ENCODE data around the gene MB21D2.
A peak's percentile ranks its signal among the peaks of the same experiment; 100 is the strongest.

Gene MB21D2

DNA sequence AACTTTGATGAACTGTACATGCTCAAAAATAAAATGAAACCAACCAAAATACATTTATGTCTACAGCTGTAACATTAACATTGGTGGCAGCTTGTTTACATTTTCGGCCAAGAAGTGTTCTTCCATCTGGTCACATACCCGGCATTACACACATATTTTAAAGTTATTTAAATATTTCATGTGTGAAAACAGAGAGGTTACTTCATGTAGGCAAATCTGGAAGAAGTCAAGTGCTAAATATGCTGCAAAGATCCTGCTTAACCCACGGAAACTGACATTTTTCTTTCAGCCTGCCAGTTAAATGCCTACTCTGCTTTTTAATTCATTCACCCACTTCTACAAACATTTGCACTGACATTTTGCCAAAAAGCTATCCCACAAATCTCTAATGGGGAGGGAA lies 69.7 kb downstream of the MB21D2 start:
- H3K4me3 Mint-ChIP-seq: no peak overlapping the region
- no peaks in the 10 kb centered on the region for H3K9me3 Mint-ChIP-seq
- peaks cover 41% of the 10 kb centered on the region for H3K4me1 Mint-ChIP-seq (ENCODE audit: low read depth)
- H3K27me3 Mint-ChIP-seq: peaks cover 2% of the 10 kb centered on the region
- no peak for DNase-seq
- no peaks in the 10 kb centered on the region for H3K36me3 Mint-ChIP-seq (ENCODE audit: low read depth)
- no peak overlapping the region for H3K27ac Mint-ChIP-seq

DNA sequence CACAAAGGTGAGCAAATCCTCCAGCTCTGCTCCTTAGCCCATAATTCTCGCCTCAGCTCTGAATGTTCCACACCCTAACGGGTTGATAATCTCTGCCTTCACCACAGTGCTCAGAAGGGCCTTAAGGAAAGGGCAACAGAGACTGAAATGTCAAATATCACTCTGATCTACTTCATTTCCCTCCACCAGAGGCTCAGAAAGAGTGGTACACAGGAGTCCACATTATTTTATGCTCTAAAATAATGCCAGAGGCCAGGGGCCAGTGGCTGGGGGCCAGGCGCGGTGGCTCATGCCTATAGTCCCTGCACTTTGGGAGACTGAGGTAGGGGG lies 72.2 kb downstream of the MB21D2 start:
- Mint-ChIP-seq H3K4me3 (no peak overlapping the region), H3K27me3 (no peaks in the 10 kb centered on the region), H3K9me3 (no peaks in the 10 kb centered on the region), H3K27ac (no peak overlapping the region), H3K4me1 (ENCODE audit: low read depth) (peaks cover 26% of the 10 kb centered on the region), H3K36me3 (ENCODE audit: low read depth) (no peaks in the 10 kb centered on the region)
- DNase-seq: no peak

DNA sequence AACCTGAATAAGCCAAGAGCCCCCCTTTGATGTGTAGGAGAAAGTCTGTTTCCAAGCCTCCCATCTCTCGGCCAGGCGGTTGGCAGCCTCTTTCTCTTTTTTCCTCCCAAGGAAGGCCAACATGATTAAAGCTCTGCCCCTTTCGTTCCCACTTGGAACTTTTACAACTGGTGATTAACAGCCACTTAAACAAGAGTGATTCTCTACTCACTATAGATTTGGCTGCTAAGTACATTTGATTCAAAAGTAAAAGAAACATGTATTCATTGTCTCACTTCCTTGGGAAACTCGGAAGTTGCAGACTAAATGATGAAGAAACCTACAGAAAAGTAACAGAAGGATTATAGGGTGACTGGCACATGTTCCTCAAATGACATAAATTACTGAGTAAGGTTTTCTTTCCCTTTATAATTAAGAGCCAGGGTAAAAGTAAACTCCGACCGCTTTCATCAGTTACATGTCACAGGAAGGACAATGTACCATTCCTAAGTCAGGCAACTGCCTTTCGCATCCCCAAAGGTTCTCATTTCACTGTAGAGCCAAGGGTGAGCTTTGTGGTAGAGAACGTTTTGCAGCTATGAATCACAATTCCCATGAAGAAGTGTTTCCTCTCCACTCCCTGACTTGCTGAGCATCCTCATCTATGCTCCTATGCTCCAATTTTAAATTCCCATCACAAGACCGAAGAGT lies 72.7 kb downstream of the MB21D2 start:
- no peak for DNase-seq
- H3K36me3 Mint-ChIP-seq (ENCODE audit: low read depth): no peaks in the 10 kb centered on the region
- H3K27ac Mint-ChIP-seq: no peak overlapping the region
- peaks cover 22% of the 10 kb centered on the region for H3K4me1 Mint-ChIP-seq (ENCODE audit: low read depth)
- no peak overlapping the region for H3K4me3 Mint-ChIP-seq
- no peaks in the 10 kb centered on the region for H3K27me3 Mint-ChIP-seq
- H3K9me3 Mint-ChIP-seq: no peaks in the 10 kb centered on the region

DNA sequence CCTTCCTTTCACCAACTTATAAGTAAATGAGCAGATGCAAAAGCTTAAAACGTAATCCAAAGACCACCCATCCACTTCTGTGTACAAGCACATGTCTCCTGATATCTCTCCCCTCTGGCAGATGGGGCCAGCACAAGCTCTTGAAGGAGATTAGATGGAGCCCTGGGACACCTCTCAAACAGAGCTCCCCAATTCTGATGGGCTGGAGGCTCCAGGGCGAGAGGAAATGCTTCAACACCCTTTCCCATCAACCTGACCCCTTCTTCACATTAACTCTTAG lies 73.2 kb downstream of the MB21D2 start:
- no peak for DNase-seq
- no peak overlapping the region for H3K27ac Mint-ChIP-seq
- no peaks in the 10 kb centered on the region for H3K36me3 Mint-ChIP-seq (ENCODE audit: low read depth)
- no peaks in the 10 kb centered on the region for H3K9me3 Mint-ChIP-seq
- H3K4me1 Mint-ChIP-seq (ENCODE audit: low read depth): peaks cover 22% of the 10 kb centered on the region
- no peak overlapping the region for H3K4me3 Mint-ChIP-seq
- no peaks in the 10 kb centered on the region for H3K27me3 Mint-ChIP-seq

DNA sequence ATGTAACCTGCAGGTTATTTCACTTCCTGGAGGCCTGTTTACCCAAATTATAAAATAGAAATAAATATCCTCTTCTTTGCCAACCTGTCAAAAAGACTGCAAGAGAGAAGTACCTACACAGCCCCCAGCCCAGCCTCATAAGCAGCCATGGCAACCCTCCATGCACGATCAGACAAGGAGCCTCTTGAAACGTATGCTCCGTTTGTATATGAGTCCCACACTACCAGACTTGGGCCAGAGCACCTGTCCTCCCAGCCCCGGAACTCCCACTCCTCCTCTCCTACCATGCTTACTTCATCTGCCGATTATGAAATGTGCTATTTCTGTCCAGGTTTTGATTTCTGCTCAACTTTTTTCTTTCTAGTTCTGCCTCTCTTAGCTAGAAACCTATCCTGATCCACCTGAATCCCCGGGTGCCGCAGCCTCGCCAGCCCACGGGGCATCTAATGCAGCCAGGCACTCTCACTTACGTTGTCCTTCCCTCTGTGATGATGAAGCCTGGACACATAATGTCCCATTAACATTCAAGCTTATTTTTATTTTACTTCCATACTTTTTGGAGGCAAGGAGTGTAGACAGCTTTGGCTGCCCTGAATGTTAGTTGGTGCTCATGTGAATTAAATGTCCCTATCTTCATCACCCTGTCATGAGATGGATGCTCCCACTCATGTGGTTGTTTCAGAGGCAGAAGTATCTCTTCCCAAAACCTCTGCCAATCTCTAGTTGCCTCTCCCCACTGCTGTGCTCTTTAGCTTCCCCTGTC lies 73.8 kb downstream of the MB21D2 start:
- H3K27ac Mint-ChIP-seq: no peak overlapping the region
- H3K9me3 Mint-ChIP-seq: no peaks in the 10 kb centered on the region
- no peaks in the 10 kb centered on the region for H3K36me3 Mint-ChIP-seq (ENCODE audit: low read depth)
- no peak overlapping the region for H3K4me3 Mint-ChIP-seq
- H3K27me3 Mint-ChIP-seq: no peaks in the 10 kb centered on the region
- peaks cover 20% of the 10 kb centered on the region for H3K4me1 Mint-ChIP-seq (ENCODE audit: low read depth)
- no peak for DNase-seq

DNA sequence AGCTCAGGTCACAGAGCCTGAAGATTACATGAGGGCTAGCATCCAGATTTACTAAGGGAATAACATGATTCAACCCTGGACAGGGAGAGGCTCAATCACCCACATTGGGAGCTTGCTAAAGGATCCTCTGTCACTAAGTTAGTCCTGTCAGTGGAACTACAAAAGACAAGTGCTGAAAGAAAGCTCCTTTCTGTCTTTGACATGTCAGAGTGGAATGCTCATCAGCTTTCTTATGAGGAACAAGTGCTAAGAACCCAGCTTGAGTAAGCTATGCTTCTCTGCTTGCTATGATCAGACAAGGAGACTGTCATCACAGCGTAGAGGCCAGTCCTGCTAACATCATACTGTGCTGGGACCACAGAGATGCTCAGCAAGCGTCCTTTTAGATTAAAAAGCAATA lies 74.5 kb downstream of the MB21D2 start:
- Mint-ChIP-seq H3K4me1 (ENCODE audit: low read depth) (peaks cover 13% of the 10 kb centered on the region), H3K27me3 (no peaks in the 10 kb centered on the region), H3K36me3 (ENCODE audit: low read depth) (no peaks in the 10 kb centered on the region), H3K4me3 (no peak overlapping the region), H3K27ac (no peak overlapping the region), H3K9me3 (no peaks in the 10 kb centered on the region)
- DNase-seq: no peak

DNA sequence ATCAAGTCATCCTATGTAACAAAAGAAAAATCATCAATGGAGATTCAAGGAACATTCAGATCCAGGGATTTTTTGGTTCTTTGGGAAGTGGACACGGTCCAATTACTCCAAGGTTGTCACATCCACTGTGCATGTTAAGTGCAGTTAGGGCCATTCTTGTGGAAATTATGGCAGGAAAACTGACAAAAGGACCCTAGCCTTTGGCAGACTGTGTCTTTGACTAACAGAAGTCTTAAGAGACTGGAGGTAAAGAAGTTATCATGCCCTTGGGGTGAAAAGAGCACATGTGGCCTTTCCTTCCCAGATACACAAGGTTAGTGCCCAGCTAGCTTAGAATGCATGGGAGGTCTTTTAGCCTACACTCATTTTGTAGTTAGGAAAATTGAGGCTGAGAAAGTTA lies 74.9 kb downstream of the MB21D2 start:
- H3K27ac Mint-ChIP-seq: no peak overlapping the region
- H3K4me3 Mint-ChIP-seq: no peak overlapping the region
- H3K27me3 Mint-ChIP-seq: no peaks in the 10 kb centered on the region
- no peak for DNase-seq
- H3K9me3 Mint-ChIP-seq: no peaks in the 10 kb centered on the region
- peaks cover 16% of the 10 kb centered on the region for H3K4me1 Mint-ChIP-seq (ENCODE audit: low read depth)
- no peaks in the 10 kb centered on the region for H3K36me3 Mint-ChIP-seq (ENCODE audit: low read depth)

DNA sequence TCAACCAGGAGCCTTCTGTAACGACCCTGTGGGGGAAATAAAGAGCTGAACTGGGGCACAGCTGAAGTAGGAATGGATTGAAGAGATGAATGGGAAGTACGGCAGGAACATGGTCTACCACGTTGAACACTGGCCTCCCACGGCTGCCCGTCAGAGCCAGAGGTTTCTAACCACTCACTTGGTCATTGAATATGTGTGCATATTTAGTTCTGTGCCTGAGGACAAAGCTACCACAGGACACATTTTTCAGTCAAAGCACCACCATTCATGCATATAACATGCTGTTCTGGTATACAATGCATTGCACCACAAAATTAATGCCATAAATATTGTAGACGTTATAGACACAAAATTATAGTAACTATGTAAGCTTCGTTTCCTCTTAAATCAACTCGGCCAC lies 75.5 kb downstream of the MB21D2 start:
- H3K9me3 Mint-ChIP-seq: no peaks in the 10 kb centered on the region

DNA sequence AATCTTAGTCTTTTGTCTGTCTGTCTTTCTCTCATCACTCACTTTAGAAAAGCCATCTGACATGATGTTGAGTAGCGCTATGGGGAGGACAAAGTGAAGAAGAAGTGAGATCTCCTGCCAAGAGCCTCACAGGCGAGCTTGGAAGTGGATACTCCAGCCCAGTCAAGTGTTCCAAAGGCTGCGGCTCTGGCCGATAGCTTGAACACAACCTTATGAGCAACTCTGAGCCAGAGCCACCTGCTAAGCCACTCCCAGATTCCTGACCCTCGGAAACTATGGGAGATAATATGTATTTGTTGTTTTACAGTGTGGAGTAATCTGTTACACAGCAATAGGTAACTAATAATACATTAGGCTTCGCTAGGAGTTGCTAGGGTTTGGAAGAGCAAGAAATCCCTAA lies 76.2 kb downstream of the MB21D2 start:
- Mint-ChIP-seq H3K27ac (no peak overlapping the region), H3K36me3 (ENCODE audit: low read depth) (no peaks in the 10 kb centered on the region), H3K9me3 (no peaks in the 10 kb centered on the region), H3K4me1 (ENCODE audit: low read depth) (peaks cover 26% of the 10 kb centered on the region), H3K27me3 (no peaks in the 10 kb centered on the region), H3K4me3 (no peak overlapping the region)
- no peak for DNase-seq

More for the DNA sequence above, 75.5 kb downstream of the MB21D2 start:
- no peak overlapping the region for H3K27ac Mint-ChIP-seq
- H3K27me3 Mint-ChIP-seq: no peaks in the 10 kb centered on the region
- H3K36me3 Mint-ChIP-seq (ENCODE audit: low read depth): no peaks in the 10 kb centered on the region
- H3K4me3 Mint-ChIP-seq: no peak overlapping the region
- DNase-seq: no peak
- H3K4me1 Mint-ChIP-seq (ENCODE audit: low read depth): peaks cover 21% of the 10 kb centered on the region

DNA sequence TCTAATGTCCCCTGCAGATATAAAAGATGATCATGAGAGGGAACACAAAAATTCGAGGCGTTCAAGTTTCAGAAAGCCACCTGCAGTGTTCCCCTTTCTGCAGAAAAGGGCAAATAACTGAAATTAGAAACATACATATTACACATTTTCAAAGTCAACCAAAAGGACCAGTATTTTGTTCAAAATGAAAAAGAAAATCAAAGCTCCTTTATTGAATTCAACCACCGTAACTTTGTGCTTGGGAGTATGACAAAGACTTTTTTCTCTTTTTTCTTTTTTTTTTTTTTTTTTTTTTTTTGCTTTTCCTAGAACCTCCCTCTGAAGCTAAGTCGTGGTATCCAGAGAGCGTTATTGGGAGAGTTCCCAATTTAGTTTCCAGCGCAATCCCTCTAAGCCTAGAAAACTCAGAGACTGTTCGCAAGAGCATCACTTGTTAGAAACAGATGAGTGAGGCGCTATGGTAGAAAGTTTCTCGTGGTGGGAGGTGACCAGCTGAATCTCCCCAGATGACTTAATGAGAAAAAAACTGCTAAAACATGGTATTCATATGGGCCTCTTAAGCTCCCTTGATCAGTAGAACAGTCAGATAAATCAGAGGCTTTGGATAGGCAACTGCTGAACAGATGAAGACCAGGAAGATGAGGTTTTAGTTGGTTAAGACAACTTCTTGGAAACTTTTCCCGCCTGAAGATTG lies 77.4 kb downstream of the MB21D2 start:
- H3K27me3 Mint-ChIP-seq: no peaks in the 10 kb centered on the region
- H3K36me3 Mint-ChIP-seq (ENCODE audit: low read depth): no peaks in the 10 kb centered on the region
- H3K4me1 Mint-ChIP-seq (ENCODE audit: low read depth): peaks cover 32% of the 10 kb centered on the region
- H3K9me3 Mint-ChIP-seq: no peaks in the 10 kb centered on the region
- DNase-seq: no peak
- no peak overlapping the region for H3K4me3 Mint-ChIP-seq
- no peak overlapping the region for H3K27ac Mint-ChIP-seq

DNA sequence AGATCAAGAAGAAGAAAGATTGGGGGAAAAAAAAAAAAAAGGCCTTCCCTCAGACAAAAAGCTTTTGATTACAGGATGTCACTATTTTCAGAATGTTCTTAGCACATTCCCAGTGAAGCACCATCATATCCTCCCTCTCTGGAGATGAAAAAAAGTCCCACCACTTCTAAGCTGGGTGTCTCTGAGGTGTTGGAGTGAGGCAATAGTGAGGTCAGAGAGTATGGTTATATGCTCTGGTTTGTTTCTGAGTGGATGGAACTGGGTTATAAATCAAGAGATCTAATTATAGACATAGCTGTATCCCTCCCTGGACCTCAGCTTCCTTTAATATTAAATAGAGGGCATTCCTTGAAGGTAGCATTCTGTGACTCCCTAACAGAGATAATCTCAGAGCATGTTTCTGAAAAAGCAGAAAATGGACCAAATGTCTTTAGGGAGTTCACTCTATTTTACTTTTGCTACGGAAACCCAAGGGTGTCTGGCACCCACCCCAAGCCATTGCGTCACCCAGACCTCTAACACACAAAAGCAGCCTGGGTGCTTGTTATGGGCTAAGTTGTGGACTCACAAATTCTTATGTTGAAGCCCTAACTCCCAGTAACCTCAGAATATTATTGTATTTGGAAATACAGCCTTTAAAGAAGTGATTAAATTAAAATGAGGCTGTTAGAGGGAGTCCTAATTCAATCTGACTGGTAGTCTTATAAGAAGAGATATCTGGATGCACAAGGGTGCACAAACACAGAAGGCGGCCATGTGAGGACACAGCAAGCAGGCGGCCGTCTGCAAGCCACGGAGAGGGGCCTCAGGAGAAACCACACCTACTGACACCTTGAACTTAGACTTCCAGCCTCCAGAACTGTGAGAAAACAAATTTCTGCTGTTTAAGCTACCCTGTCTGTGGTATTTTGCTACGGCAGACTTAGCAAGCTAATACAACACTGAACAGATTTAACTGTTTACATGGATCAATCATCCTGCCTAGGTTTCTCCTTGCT lies 81.5 kb downstream of the MB21D2 start:
- peaks cover 40% of the 10 kb centered on the region for H3K4me1 Mint-ChIP-seq (ENCODE audit: low read depth)
- peak overlapping the region; percentile 11 for H3K27ac Mint-ChIP-seq
- H3K27me3 Mint-ChIP-seq: no peaks in the 10 kb centered on the region
- H3K9me3 Mint-ChIP-seq: no peaks in the 10 kb centered on the region
- H3K4me3 Mint-ChIP-seq: no peak overlapping the region
- H3K36me3 Mint-ChIP-seq (ENCODE audit: low read depth): no peaks in the 10 kb centered on the region
- no peak for DNase-seq

DNA sequence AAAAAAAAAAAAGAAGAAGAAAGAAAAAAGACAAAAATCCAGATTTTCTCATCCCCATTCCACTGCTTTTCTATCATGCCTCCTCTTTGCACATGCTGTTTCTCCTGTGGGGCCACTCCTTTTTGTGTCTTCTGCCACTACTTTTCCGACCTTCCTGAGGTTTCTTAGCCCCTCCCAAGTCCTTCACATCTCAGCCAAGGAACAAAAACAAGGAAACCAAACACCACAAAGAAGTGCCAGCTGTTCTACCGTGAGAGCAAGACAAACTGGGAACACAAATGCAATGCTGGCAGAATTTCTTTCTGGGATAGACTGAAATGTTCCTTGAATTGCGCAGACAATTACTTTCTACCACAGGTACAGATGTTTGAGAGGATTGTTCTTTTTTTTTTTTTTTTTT lies 83.2 kb downstream of the MB21D2 start:
- Mint-ChIP-seq H3K4me1 (ENCODE audit: low read depth) (peaks cover 49% of the 10 kb centered on the region), H3K4me3 (no peak overlapping the region), H3K9me3 (no peaks in the 10 kb centered on the region), H3K36me3 (ENCODE audit: low read depth) (no peaks in the 10 kb centered on the region), H3K27ac (no peak overlapping the region), H3K27me3 (no peaks in the 10 kb centered on the region)
- no peak for DNase-seq

DNA sequence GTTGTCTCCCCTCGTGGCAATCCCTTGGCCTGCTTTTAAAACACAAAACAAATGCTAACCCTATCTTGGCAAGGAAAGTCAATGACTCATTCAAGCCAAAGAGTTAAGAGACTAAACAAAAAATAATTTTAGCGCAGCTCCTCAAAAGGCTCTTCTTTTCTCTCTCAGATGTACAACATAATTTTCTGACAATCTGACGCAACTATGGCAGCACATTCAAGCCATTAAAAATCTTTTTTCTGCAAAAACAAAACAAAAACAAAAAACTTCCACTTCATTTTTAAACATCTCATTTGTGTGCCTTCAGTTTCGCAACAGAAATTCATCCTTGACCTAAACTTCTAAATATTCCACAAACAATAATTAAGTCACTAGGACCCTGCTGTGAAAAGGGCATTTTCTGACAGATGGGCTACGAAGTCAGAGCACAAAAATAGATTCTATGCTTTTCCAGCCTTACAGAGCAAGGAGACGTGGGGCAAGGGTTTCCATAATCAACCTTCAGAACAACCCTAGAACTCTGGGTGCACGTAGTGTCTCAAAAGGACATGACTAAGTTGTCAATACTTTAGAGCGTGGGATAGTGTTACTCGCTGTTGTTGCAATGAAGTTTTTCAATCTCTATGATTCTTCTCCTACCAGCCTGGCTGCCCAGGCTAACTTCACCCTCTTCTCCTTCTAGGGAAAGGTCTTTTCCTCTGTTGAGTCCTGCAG lies 84.3 kb downstream of the MB21D2 start:
- H3K4me1 Mint-ChIP-seq (ENCODE audit: low read depth): peaks cover 49% of the 10 kb centered on the region
- no peaks in the 10 kb centered on the region for H3K27me3 Mint-ChIP-seq
- no peak overlapping the region for H3K4me3 Mint-ChIP-seq
- H3K27ac Mint-ChIP-seq: no peak overlapping the region
- no peaks in the 10 kb centered on the region for H3K36me3 Mint-ChIP-seq (ENCODE audit: low read depth)
- H3K9me3 Mint-ChIP-seq: no peaks in the 10 kb centered on the region
- no peak for DNase-seq

DNA sequence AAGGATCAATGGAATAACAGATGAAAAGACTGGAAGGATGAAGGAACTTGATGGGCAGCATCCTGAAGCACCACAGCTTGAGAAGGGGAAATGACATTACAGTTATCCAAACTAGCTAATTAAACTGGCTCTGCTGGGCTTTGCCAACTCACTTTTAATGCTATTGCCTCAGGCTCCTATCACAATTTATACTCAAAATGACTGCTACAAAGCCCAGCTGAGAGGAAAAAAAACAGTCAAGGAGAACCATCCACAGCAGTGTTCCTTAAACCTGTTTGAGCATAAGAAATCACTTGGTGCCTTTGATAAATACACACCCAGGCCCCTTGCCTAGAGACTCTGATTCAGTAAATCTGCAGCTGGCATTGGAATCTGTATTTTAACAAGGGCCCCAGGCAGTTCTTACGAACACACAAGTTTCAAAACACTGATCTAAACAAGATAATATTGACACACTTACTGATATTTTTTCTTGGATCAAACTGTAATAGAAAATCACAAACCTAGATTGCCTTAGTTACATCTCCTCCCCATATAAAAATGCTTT lies 85.8 kb downstream of the MB21D2 start:
- no peaks in the 10 kb centered on the region for H3K36me3 Mint-ChIP-seq (ENCODE audit: low read depth)
- H3K4me1 Mint-ChIP-seq (ENCODE audit: low read depth): peaks cover 36% of the 10 kb centered on the region
- H3K27ac Mint-ChIP-seq: peak overlapping the region; percentile 58
- no peak for DNase-seq
- no peaks in the 10 kb centered on the region for H3K9me3 Mint-ChIP-seq
- no peaks in the 10 kb centered on the region for H3K27me3 Mint-ChIP-seq
- no peak overlapping the region for H3K4me3 Mint-ChIP-seq
